ENCODE results near the gene HAP1. TPM values are rescaled to one million over a fixed set of nuclear protein-coding genes. Genes with fewer than 3 reads are reported as not detected.
"Not testable (repeated sequence)": the region's sequence is repeated elsewhere in the genome, so short reads cannot be mapped to it uniquely, and the experiment has no call there.

Gene HAP1
- total RNA-seq (under 1 TPM in 1 of 2 donors, not detected in 1; 0.06 TPM), polyA plus RNA-seq (not detected)
- long read RNA-seq, donor 1: 0 reads
- long read RNA-seq, donor 2: 0 reads

DNA sequence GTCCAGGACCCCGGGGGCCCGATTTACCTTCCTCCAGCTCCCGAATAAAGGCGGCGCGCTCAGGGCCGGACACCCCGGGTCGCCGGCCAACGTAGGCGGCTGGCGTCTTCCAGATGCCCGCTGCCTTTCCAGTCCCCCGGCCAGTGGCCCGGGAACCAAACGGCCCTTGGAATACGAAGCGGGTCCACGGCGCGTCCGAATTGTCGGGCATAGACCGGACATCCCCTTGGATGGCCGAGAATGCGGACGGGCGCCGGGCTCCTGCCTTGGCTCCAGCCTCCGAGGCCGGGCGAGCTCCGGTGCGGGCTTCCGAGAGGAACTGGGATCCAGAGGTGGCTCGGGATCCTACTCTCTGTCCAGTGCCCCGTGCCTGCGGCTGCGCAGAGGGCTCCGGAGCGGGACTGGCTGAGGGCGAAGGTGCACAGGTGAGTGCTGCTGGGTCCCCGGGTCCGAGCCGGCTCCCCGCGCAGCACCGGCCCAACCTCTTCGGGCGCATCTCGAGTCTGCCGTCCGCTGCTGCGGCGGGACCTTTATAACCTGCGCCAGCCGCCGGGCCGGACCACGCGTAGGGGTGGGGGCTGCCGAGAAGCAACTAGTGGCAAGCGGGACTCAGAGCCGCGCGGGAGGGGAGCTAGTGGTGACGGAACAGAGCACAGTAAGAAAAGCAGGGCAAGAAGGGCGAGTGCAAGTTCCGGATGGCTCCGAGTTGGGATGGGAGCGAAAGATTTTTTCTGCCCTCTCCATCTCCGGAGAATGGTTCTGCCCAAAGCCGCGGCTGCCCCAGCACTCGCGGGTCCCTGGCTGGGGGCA is at the start of gene HAP1:
TSS of gene HAP1 (minus strand) at position 505 of the 810 bp plus-strand sequence. CDS start at position 496, 9 bp downstream.
- intact Hi-C loops (cut with DNase I): no loop called here
- DNase-seq (peak in 1 of 2 donors; percentile 83), ATAC-seq (ENCODE audit: low FRiP score) (peak; percentile 8)
- peak within 1 kb of the TSS; percentile 5 to 34 for H3K4me3 ChIP-seq (ENCODE audit: low read length in 2 of 2)
- 0 to 1% methylated on average over 77 of the region's 77 CpGs for WGBS, 2 donors
- peaks cover 0 to 3% of the 10 kb centered on the region in 2 donors for H3K27me3 ChIP-seq (ENCODE audit: control insufficient read depth in 1 of 2, insufficient read depth in 2 of 2, low read length in 1 of 2)
- H3K27ac ChIP-seq (ENCODE audit: low read depth in 1 of 2, low read length in 2 of 2): no peak within 1 kb of the TSS
- H3K36me3 ChIP-seq (ENCODE audit: control insufficient read depth in 1 of 2, insufficient read depth in 2 of 2, low read length in 1 of 2): no peaks in the 10 kb centered on the region
- H3K9me3 ChIP-seq (ENCODE audit: control insufficient read depth, low read length): no peaks in the 10 kb centered on the region
- H3K4me1 ChIP-seq (ENCODE audit: control insufficient read depth in 1 of 2, insufficient read depth in 2 of 2, low read length in 2 of 2): no peaks in the 10 kb centered on the region

- Histone ChIP-seq H3K36me3 (ENCODE audit: control insufficient read depth in 1 of 2, insufficient read depth in 2 of 2, low read length in 1 of 2) (no peaks in the 10 kb centered on the region), H3K4me1 (ENCODE audit: control insufficient read depth in 1 of 2, insufficient read depth in 2 of 2, low read length in 2 of 2) (peaks cover 0 to 6% of the 10 kb centered on the region in 2 donors), H3K27me3 (ENCODE audit: control insufficient read depth in 1 of 2, insufficient read depth in 2 of 2, low read length in 1 of 2) (no peaks in the 10 kb centered on the region), H3K4me3 (ENCODE audit: low read length in 2 of 2) (no peak overlapping the region), H3K27ac (ENCODE audit: low read depth in 1 of 2, low read length in 2 of 2) (no peak overlapping the region), H3K9me3 (ENCODE audit: control insufficient read depth, low read length) (no peaks in the 10 kb centered on the region)
- intact Hi-C loops (cut with DNase I): no loop called here
- no peak for ATAC-seq (ENCODE audit: low FRiP score)
- DNase-seq: no peak
- WGBS, 2 donors: 0 to 10% methylated on average over 4 of the region's 4 CpGs
Measured at GRCh38 chr17:41782142-41782541, 47.7 kb upstream of the HAP1 start.

GRCh38 chr17:41781404-41782110 is 47.1 kb upstream of the HAP1 start:
- no peak overlapping the region for H3K4me3 ChIP-seq (ENCODE audit: low read length in 2 of 2)
- DNase-seq: no peak
- no peak overlapping the region for H3K27ac ChIP-seq (ENCODE audit: low read depth in 1 of 2, low read length in 2 of 2)
- intact Hi-C loops (cut with DNase I): no loop called here
- 74 to 78% methylated on average over 13 of the region's 13 CpGs for WGBS, 2 donors
- no peaks in the 10 kb centered on the region for H3K27me3 ChIP-seq (ENCODE audit: control insufficient read depth in 1 of 2, insufficient read depth in 2 of 2, low read length in 1 of 2)
- H3K36me3 ChIP-seq (ENCODE audit: control insufficient read depth in 1 of 2, insufficient read depth in 2 of 2, low read length in 1 of 2): no peaks in the 10 kb centered on the region
- peaks cover 0 to 6% of the 10 kb centered on the region in 2 donors for H3K4me1 ChIP-seq (ENCODE audit: control insufficient read depth in 1 of 2, insufficient read depth in 2 of 2, low read length in 2 of 2)
- no peaks in the 10 kb centered on the region for H3K9me3 ChIP-seq (ENCODE audit: control insufficient read depth, low read length)
- no peak for ATAC-seq (ENCODE audit: low FRiP score)

DNA sequence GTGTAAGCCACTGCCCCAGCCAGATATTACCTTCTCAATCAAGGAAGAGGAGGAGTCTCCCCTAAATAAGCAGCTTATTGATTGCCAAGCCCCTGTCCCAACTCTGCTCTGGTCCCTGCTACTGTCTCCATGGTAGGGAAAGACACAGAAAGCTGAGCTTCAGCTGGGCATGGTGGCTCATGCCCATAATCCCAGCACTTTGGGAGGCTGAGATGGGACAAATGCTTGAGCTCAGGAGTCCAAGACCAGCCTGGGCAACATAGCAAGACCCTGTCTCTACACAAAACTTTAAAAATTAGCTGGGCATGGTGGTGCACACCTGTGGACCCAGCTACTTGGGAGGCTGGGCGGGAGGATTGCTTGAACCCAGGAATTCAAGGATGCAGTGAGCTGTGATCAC is 45.5 kb upstream of the HAP1 start:
- intact Hi-C loops (cut with DNase I): no loop called here
- H3K27me3 ChIP-seq (ENCODE audit: control insufficient read depth in 1 of 2, insufficient read depth in 2 of 2, low read length in 1 of 2): no peaks in the 10 kb centered on the region
- no peak overlapping the region for H3K4me3 ChIP-seq (ENCODE audit: low read length in 2 of 2)
- no peaks in the 10 kb centered on the region for H3K4me1 ChIP-seq (ENCODE audit: control insufficient read depth in 1 of 2, insufficient read depth in 2 of 2, low read length in 2 of 2)
- H3K36me3 ChIP-seq (ENCODE audit: control insufficient read depth in 1 of 2, insufficient read depth in 2 of 2, low read length in 1 of 2): no peaks in the 10 kb centered on the region
- ATAC-seq (ENCODE audit: low FRiP score) (no peak), DNase-seq (no peak)
- no peak overlapping the region for H3K27ac ChIP-seq (ENCODE audit: low read depth in 1 of 2, low read length in 2 of 2)
- H3K9me3 ChIP-seq (ENCODE audit: control insufficient read depth, low read length): no peaks in the 10 kb centered on the region
- 95 to 100% methylated on average over 1 of the region's 1 CpG for WGBS, 2 donors

GRCh38 chr17:41777574-41778188 is 43.2 kb upstream of the HAP1 start:
- Histone ChIP-seq H3K36me3 (ENCODE audit: control insufficient read depth in 1 of 2, insufficient read depth in 2 of 2, low read length in 1 of 2) (no peaks in the 10 kb centered on the region), H3K4me1 (ENCODE audit: control insufficient read depth in 1 of 2, insufficient read depth in 2 of 2, low read length in 2 of 2) (no peaks in the 10 kb centered on the region), H3K27me3 (ENCODE audit: control insufficient read depth in 1 of 2, insufficient read depth in 2 of 2, low read length in 1 of 2) (no peaks in the 10 kb centered on the region), H3K4me3 (ENCODE audit: low read length in 2 of 2) (no peak overlapping the region), H3K27ac (ENCODE audit: low read depth in 1 of 2, low read length in 2 of 2) (peak overlapping the region in 1 of 2 donors; percentile 41), H3K9me3 (ENCODE audit: control insufficient read depth, low read length) (no peaks in the 10 kb centered on the region)
- ATAC-seq (ENCODE audit: low FRiP score) (peak; percentile 72), DNase-seq (peak in 1 of 2 donors; percentile 78)
- intact Hi-C loops (cut with DNase I): no loop called here
- 19 to 22% methylated on average over 12 of the region's 12 CpGs for WGBS, 2 donors

DNA sequence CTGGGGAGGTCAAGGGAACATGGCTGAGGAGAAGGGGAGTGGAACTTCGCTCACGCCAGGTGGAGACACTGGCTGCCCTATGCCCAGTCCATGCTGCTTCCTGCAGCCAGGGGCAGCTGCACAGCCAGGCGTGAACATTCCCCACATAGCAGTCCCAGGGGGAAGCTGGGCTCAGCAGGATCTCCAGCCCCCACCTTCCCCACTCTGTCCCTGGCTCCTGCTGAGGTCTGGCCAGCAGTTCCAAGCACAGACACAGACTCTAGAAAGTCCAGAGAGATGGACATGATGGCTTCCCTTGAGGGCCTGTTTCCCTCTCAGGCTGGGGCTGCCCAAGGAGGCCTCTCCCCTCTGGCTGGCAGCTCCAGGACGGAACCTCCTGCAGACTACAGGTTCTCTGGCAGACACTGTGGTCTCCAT is 42.7 kb upstream of the HAP1 start:
- intact Hi-C loops (cut with DNase I): no loop called here
- 24 to 29% methylated on average over 4 of the region's 4 CpGs for WGBS, 2 donors
- H3K27me3 ChIP-seq (ENCODE audit: control insufficient read depth in 1 of 2, insufficient read depth in 2 of 2, low read length in 1 of 2): no peaks in the 10 kb centered on the region
- ATAC-seq (ENCODE audit: low FRiP score) (peak; percentile 59), DNase-seq (no peak)
- no peaks in the 10 kb centered on the region for H3K4me1 ChIP-seq (ENCODE audit: control insufficient read depth in 1 of 2, insufficient read depth in 2 of 2, low read length in 2 of 2)
- H3K9me3 ChIP-seq (ENCODE audit: control insufficient read depth, low read length): no peaks in the 10 kb centered on the region
- H3K4me3 ChIP-seq (ENCODE audit: low read length in 2 of 2): no peak overlapping the region
- peak overlapping the region in 1 of 2 donors; percentile 34 for H3K27ac ChIP-seq (ENCODE audit: low read depth in 1 of 2, low read length in 2 of 2)
- no peaks in the 10 kb centered on the region for H3K36me3 ChIP-seq (ENCODE audit: control insufficient read depth in 1 of 2, insufficient read depth in 2 of 2, low read length in 1 of 2)

- H3K4me1 ChIP-seq (ENCODE audit: control insufficient read depth in 1 of 2, insufficient read depth in 2 of 2, low read length in 2 of 2); H3K4me3 ChIP-seq (ENCODE audit: low read length in 2 of 2); H3K27me3 ChIP-seq (ENCODE audit: control insufficient read depth in 1 of 2, insufficient read depth in 2 of 2, low read length in 1 of 2); intact Hi-C loops (cut with DNase I); H3K9me3 ChIP-seq (ENCODE audit: control insufficient read depth, low read length); H3K36me3 ChIP-seq (ENCODE audit: control insufficient read depth in 1 of 2, insufficient read depth in 2 of 2, low read length in 1 of 2); DNase-seq; ATAC-seq (ENCODE audit: low FRiP score); H3K27ac ChIP-seq (ENCODE audit: low read depth in 1 of 2, low read length in 2 of 2): not testable (repeated sequence)
- WGBS, 2 donors: 91 to 92% methylated on average over 14 of the region's 14 CpGs
Measured at GRCh38 chr17:41776262-41776900, 41.9 kb upstream of the HAP1 start.

DNA sequence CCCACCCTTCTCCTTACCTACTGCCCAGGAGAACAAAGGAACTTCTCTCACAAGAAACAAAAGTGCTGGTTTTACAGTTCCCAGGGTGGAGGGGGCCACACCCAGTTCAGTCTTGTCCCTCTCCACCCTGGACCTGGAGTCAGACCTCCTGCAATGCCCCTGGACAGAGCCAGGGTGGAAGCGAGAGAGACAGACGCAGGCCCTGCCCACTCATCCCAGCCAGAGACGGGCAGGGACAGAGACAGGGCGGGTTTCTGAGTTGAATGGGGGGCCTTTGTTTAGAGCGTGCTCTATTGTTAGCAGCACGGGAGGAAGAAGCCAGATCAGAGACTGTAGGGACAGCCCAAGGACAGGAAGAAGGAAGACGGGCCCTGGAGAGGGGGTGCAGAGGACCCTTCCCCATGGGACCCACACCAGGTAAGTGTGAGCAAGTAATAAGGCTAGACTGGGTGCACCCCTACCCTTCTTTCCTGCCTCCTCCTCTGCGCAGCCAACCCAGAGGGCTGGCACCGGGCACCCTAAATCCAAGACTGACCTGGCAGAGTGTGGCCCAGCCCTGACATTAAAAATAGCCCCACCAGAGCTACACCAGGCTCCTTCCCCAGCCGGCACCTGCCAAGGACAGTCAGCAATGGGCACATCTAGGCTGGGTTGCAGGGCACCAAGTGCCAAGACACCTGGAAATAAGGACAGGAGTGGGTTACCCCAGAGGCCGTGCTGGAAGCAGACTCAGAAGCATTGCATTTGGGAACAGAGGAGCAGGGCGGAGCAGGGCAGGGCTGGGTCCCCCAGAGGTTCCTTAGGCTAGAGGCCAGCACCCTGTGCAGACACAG is 41.2 kb upstream of the HAP1 start:
- intact Hi-C loops (cut with DNase I): no loop called here
- Histone ChIP-seq H3K9me3 (ENCODE audit: control insufficient read depth, low read length) (no peaks in the 10 kb centered on the region), H3K27ac (ENCODE audit: low read depth in 1 of 2, low read length in 2 of 2) (no peak overlapping the region), H3K4me3 (ENCODE audit: low read length in 2 of 2) (no peak overlapping the region), H3K4me1 (ENCODE audit: control insufficient read depth in 1 of 2, insufficient read depth in 2 of 2, low read length in 2 of 2) (no peaks in the 10 kb centered on the region), H3K27me3 (ENCODE audit: control insufficient read depth in 1 of 2, insufficient read depth in 2 of 2, low read length in 1 of 2) (no peaks in the 10 kb centered on the region), H3K36me3 (ENCODE audit: control insufficient read depth in 1 of 2, insufficient read depth in 2 of 2, low read length in 1 of 2) (no peaks in the 10 kb centered on the region)
- WGBS, 2 donors: 85 to 88% methylated on average over 12 of the region's 12 CpGs
- no peak for DNase-seq
- ATAC-seq (ENCODE audit: low FRiP score): no peak
